ENCODE data around the gene PNCK.
A peak's percentile ranks its signal among the peaks of the same experiment; 100 is the strongest.

The PNCK gene

DNA sequence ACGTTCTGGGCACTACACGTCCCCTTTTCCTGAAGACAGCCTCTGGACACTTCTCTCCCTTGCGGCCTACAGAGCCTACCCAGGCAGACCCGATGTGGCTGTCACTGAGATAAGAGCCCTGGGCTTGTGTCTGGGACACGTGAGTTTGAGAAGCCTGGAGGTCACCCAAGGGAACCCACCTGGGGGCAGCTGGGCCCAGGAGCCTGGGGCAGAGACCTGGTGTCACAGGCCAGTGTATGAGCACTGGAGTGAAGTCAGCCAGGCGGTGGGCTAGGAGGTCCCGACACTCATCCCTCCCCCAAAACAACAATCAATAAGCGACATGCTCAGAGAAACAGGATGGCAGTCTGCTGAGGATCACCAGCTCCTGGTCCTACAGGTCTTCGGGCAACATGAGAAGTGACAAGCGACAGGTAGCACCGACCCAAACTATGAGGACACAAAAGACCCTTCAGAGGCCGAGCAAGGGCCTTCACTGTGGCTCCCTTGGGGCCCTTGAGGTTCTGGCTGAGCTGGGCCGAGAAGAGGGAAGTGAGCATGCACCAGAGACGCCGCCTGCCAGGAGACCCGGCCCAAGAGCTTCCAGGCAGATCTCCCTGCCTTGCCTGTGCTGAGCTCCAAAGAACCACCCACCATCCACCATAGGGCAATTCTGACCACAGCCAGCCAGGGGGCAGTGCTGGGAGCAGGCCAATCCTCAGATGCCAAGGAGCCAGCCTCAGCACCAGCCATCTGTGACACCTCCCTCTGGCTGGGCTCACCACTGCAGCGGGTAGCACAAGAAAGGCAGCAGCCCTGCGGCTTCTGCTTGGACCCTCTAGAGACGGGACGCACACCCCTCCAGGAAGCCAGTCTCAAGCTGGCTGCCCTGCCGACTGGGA lies 37.6 kb downstream of the PNCK start:
- H3K4me3 ChIP-seq (ENCODE audit: control insufficient read depth, low read depth, low read length) = no peak overlapping the region
- TF ChIP-seq, protein P1, sequence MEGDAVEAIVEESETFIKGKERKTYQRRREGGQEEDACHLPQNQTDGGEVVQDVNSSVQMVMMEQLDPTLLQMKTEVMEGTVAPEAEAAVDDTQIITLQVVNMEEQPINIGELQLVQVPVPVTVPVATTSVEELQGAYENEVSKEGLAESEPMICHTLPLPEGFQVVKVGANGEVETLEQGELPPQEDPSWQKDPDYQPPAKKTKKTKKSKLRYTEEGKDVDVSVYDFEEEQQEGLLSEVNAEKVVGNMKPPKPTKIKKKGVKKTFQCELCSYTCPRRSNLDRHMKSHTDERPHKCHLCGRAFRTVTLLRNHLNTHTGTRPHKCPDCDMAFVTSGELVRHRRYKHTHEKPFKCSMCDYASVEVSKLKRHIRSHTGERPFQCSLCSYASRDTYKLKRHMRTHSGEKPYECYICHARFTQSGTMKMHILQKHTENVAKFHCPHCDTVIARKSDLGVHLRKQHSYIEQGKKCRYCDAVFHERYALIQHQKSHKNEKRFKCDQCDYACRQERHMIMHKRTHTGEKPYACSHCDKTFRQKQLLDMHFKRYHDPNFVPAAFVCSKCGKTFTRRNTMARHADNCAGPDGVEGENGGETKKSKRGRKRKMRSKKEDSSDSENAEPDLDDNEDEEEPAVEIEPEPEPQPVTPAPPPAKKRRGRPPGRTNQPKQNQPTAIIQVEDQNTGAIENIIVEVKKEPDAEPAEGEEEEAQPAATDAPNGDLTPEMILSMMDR (IDR thresholded peaks at IDR 0.05; ENCODE audit: control insufficient read depth, insufficient read depth, low read depth, low read length, missing control alignments) = peak; percentile 51
- no peak for DNase-seq (ENCODE audit: low read depth)

DNA sequence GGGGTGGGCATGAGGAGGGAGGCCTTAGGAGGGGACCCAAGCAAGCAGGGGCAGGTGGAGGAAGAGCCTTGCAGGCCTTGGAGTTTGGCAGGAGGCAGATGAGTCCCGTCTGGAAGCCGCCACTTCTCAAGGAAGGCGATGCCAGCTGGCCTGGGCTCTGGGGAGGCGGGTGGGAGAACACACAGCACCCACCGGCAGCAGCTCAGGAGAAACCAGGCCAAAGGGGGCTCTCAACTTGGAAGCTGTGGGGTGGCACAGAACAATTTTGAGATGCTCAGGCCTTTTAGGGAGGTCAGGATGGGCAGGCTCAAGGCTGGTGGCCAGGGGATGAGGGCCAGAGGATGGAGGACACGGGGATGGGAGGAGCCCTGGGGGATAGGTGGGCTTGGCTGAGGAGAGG lies 38.2 kb downstream of the PNCK start:
- DNase-seq (ENCODE audit: low read depth) = no peak
- no peak overlapping the region for H3K4me3 ChIP-seq (ENCODE audit: control insufficient read depth, low read depth, low read length)
- TF ChIP-seq, protein P1 (IDR thresholded peaks at IDR 0.05; ENCODE audit: control insufficient read depth, insufficient read depth, low read depth, low read length, missing control alignments) = no peak

DNA sequence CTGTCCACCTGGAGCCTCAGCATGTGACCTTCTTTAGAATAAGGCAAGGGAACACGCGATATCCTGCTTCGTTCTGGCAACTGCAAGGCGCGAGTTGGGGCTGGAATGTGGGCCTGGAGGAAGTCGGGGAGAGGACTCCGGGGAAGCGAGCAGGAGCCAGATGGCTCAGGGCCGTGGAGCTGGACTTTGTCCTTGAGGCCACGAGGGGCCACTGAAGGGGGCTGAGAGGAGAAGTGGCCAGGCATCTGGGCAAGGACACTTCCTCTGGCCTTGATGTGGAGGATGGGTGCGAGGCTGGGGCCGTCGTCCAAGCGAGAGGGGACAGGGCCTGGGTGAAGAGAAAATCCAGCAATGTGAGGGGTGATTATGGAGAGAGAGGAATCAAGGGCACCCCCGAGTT lies 38.8 kb downstream of the PNCK start:
- TF ChIP-seq, protein P1 (IDR thresholded peaks at IDR 0.05; ENCODE audit: control insufficient read depth, insufficient read depth, low read depth, low read length, missing control alignments) = no peak
- DNase-seq (ENCODE audit: low read depth) = no peak
- no peak overlapping the region for H3K4me3 ChIP-seq (ENCODE audit: control insufficient read depth, low read depth, low read length)

DNA sequence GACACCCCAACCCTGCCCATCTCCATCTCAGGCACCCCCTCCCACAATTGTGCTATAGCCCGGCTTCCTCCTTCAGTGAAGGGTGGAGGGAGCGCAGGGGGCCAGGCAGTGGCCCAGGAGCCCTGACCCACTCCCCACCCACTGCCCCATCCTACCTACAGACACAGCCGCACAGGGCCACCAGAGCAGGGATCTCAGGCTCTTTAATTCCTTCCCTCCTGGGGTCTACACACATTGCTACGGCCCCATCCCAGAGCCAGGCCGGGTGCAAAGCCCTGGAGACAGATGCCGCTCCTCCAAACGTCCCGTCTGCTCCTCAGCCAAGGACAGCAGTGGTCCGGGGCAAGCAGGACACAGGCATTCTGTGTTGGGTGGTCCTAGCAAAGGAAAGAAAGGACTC lies 39.4 kb downstream of the PNCK start:
- TF ChIP-seq, protein P1 (IDR thresholded peaks at IDR 0.05; ENCODE audit: control insufficient read depth, insufficient read depth, low read depth, low read length, missing control alignments) = no peak

DNA sequence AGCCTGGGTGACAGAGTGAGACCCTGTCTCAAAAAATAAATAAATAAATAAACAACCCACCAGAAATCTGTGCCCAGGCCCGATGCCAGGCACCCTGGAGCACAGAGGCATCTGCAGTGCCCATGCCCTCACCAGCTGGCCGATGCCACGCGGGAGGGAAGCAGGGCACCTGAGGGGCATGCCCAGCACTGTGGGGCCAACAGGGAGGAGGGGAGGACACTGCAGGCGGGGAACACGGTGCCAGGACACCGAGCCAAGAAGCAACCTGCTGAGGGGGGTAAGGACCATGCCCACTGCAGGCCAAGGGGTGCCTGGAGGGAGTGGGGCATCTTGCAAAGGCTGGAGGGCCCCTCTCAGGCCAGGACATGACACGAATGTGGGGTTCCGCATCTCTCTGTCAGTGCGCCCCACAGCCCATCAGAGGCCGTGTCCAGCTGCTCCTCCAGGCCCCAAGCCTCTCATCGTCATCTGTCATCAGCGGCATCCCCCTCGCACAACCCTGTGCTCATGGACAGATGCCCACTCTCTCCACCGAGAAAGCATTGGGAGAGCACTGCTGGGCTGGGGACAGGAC lies 39.9 kb downstream of the PNCK start:
- DNase-seq (ENCODE audit: low read depth) = no peak
- TF ChIP-seq, protein P1 (IDR thresholded peaks at IDR 0.05; ENCODE audit: control insufficient read depth, insufficient read depth, low read depth, low read length, missing control alignments) = no peak
- no peak overlapping the region for H3K4me3 ChIP-seq (ENCODE audit: control insufficient read depth, low read depth, low read length)

More for the DNA sequence above, 39.4 kb downstream of the PNCK start:
- no peak overlapping the region for H3K4me3 ChIP-seq (ENCODE audit: control insufficient read depth, low read depth, low read length)
- no peak for DNase-seq (ENCODE audit: low read depth)

DNA sequence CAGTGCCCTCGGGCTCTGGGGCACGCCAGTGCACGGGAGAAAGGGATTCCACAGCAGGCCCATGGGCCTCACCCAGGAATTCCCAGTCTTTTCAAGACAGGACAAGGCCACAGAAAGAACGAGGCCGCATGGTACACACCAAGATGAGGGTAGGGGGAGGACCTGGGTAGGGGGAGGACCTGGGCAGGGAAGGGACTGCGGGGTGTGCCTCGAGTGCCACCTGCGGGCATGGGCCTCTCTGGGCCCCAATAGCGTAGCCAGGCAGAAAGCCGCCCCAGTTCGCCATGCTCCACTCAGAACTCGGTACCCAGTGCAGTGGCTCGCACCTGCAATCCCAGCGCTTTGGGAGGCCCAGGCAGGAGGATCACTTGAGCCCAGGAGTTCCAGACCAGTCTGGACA lies 40.6 kb downstream of the PNCK start:
- DNase-seq (ENCODE audit: low read depth) = no peak
- no peak overlapping the region for H3K4me3 ChIP-seq (ENCODE audit: control insufficient read depth, low read depth, low read length)
- TF ChIP-seq, protein P1 (IDR thresholded peaks at IDR 0.05; ENCODE audit: control insufficient read depth, insufficient read depth, low read depth, low read length, missing control alignments) = no peak
